NCI-H345 (cell line): Measurements from ENCODE around the gene RINL.

Experiments
- DNase-seq: peaks from one replicate; lab custom pipeline; 2025; lab: John Stamatoyannopoulos, UW

The RINL gene

DNA sequence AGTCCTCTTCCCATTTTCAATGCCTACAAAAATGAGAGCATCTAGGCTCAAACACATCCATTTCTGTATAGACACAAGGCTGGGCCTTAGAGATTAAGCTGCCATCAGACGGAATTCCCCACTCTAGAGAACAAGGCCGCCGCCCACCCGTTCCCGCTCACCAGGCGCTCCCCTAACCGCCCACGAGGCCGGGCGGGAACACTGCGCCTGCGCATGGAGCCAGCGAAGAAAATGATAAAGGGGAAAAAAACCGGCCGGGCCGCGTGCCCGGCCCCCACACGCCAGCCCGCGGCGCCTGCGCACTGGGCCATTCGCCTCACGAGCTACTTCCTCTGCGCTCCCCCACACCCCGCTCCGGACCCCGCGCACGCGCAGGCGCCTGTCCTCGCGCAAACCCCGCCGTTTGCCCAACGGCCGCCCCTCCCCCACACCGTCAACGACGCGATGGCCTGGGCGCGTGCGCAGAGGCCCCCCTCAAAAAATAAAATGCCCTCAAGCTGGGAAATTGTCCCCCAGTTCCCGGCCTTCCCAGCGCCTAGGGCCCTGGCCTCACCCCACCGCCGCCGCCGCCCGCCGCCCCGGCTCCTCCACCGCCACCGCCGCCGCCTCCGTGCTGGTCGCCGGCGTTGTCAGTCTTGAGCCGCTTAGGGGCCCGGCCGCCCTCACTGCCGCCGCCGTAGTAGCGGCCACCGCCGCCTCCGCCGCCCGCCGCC lies 28.8 kb downstream of the RINL start:
- peak; percentile 100 for DNase-seq

DNA sequence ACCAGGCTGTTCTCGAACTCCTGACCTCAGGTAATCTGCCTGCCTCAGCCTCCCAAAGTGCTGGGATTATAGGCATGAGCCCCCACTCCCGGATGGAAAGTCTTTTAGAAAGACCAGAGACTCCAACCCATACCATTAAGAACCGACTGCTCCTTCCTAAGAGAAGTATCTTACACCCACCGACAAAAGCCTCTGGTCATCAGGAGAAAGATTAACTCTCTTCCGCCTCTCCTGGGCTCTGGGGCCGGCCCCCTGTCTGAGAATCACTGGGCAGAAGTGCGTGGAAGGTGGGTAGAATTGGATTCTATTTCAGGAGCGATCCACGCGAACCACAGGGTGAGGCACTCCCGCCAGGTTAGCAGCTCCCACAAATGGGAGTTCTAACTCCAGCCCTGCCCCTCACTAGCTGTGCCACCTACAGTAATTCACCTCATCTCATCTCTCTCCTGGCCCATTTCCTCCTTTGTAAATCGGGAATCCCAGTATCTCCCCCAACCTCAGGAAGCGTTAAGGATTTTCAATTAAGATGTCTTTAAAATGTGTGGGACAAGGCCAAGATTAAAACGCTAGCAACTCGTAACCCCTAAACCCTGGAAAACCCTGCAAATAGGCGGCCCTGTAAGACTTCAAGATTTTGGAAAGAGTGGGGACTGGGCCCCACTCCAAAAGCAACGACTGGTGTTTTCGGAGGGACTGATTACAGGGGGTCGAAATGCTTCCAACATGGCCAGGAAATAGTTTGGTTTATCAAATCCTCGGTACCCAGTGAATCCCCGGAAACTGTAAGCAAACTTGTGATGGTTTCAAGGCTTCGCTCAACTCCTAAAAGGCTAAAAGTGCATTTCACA lies 29.6 kb downstream of the RINL start:
- DNase-seq = no peak

DNA sequence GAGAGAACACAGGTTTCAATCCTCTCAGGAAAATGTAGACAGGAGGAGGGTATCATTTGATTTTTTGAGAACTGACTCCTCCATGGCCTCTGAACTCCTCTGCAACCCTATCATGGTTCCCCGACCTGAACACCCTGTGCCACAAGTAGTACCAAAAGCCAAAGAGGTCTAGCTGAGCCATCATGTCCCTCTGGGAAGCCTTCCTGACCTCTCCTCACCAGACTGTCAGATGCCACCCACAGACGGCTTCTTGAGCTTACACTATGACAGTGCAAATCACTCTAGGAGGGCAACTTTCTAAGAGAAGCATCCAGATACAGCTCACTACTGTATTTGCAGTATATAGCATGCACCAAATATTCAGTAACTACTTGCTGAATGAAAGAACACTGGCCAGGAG lies 32.0 kb downstream of the RINL start:
- no peak for DNase-seq

DNA sequence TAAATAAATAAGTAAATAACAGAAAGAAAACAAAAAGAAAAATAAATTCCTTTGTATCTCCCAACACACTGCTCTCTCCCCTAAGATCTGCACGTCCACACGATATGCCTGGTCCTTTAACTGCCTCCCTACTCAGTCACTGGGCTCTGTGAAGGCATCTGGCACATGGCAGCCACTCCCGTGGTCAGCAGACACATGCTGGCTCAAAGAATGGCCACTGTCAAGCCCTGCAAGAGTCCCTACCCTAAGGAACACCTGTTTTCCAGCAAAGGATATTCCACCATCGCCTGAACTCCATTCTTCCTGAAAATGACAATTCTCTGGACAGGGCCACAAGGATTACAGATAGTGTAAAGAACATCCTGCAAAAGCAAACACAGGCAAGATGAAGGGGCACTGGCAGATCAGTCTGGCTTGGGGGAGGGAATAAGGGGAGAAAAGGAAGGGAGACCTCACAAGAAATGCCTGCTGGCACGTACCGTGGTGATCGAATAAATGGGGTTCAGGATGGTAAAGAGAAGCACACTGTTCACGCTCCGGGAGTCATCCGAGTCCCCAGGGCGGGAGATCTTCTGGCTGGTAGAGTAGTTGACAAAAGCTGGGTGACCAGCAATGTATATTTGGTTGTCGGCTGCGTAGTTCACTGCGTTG lies 32.6 kb downstream of the RINL start:
- DNase-seq = no peak

DNA sequence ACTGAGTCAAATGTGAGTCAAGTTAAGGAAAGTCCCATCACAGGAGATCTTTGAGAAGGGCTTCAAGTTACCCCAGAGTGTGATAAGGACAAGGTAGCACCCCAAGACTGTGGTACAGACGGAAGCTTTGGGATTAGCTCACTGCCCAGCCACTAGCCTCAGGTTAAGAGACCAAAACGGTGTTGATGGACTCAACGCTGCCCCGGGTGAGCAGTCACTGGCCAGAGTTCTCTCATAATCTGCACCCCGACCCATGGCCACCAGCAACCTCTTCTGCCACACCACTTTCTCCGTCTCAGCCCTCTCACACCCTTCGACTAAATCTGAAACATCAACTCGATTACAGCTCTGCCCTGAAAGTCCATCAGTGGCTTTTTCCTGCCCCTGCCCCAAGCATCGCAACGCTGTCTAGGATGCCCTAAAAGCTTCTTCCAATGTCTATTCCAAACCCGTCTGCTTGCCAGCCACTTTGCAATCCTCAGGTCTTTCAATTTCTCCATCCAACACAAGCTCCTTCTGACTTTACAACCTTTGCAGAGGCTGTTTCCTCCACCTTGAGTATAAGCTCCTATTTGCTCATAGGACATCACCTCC lies 33.9 kb downstream of the RINL start:
- no peak for DNase-seq

DNA sequence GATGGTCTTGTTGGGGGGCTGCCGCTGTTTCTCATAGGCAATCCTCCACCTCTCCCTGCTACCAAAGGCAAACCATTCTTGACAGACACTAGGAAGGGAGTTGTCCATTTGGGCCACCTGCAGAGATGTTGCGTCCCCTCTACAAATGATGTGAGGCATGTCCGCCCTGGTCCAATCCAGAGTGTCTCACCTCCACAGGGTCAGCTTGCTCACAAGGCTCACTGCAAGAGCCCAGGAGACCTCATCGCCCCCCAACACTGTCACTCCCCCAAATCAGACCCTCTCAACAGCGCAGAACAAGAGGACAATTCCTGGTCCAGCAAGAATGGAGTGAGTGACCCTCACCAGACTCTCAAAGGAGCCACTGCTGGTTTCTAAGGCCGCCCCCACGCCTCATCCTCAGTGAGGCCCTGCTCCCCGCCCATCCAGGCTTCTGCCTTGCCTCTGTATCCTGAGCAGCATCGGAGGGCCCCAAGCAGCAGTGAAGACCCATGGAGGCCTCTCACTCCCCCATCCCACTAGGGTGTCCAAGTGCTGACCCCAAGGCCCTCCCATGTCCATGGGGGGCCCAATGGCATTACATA lies 34.8 kb downstream of the RINL start:
- DNase-seq = no peak

DNA sequence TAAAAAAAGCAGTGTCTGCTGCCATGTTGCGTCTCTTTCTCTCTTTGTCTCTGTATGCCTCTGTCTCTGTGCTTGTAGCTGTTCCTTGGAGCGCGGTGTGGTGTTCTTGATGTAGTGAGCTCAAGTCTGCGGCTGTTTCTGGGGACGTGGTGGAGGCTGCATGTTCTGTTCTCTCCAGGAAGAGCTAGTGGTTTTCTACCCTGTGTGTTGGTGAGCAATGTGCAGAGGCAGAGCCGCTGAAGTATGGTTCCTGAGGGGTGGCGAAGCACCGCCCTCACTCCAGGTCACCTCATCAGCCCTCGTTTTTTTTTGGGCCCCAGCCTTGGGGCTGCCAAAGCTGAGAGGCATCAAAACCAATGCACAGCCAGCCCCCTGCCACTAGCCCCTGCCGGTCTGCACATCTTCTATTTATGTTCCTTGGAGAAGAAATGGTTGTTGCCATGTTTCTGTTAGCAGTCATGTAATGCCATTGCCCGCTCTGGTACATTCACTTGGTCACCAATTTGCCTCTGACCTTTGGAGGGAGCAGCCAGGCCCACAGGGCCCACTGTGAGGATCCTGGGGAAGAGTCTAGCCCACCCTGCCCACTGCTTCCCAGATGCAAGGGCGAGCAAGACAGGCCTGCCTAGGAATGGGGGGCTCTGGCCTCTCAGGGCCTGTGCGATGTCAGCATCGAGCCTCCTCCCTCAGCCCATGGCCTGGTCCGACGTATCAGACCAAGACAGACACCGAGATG lies 35.5 kb downstream of the RINL start:
- DNase-seq = no peak

DNA sequence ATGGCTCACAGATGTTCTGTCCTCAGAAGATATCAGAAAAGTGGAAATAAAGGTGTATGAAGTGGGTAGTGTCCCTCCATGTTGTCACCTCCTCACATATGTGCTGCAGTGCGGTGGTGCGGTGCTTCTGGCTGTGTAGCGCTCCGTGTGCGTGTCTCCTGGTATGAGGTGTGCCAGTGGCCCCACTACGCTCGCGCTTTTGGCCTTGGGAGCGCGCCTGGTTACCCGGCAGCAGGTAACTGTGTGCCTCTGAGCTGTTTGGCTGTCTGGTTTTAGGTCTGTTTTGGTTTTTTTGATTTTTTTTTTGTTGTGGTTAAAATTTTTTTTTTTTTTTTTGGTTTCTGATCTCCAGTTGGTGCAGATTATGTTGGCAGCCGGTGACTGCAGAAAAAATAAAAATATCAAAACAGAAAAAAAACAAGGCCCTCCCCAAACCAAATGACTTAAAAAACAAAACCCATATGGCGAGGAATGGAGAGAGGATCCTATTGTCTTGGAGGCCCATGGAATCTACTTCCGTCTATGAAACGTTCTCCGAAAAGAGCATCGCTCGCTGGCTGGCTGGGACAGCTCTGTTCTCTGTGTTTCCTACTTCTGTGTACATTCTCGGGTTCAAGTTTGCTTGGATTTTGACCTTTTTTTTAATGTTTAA lies 36.2 kb downstream of the RINL start:
- no peak for DNase-seq

DNA sequence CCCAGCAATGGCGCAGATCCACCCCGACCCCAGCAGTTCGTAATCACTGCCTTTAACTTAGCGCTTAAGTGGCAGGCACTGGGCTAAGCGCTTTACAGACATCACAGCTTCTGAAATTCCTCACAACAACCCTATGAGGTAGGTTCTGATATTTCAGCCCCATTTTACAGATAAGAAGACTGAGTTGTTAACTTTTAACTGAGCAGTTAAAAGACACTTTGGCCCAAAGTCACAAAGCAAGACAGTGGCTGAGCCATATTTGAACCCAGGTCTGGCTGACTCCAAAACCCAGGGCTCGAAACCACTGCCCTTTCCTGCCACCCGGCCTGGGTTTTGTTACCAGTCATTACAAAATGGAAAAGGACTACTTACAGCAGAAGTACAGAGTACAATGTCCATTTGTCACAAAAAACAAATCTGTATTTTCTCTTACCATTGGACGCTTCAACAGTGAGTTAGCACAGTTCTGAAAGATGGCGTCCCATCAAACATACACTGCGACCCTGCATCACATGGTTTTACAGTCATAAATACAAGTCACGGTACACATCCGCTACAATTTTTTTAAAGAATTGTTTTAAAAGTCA lies 36.8 kb downstream of the RINL start:
- DNase-seq = no peak

DNA sequence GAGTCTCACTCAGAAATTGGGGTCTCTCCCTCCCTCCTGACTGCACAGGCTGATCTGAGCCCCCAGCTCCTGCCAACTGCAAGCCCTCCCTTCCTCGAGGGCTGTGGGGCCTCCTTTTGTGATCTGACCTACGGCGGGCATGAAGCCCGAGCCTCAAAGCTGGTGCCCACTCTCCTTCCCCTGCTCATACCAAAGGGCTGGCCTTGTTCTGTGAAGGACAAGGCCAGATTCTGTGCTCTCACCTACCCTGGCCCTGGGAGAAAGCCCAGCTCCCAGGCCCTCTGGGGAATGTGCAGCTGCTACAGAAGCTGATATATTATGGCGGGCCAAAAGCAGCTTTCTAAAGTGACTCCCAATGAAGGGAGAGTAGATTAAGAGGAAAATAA lies 37.5 kb downstream of the RINL start:
- no peak for DNase-seq

DNA sequence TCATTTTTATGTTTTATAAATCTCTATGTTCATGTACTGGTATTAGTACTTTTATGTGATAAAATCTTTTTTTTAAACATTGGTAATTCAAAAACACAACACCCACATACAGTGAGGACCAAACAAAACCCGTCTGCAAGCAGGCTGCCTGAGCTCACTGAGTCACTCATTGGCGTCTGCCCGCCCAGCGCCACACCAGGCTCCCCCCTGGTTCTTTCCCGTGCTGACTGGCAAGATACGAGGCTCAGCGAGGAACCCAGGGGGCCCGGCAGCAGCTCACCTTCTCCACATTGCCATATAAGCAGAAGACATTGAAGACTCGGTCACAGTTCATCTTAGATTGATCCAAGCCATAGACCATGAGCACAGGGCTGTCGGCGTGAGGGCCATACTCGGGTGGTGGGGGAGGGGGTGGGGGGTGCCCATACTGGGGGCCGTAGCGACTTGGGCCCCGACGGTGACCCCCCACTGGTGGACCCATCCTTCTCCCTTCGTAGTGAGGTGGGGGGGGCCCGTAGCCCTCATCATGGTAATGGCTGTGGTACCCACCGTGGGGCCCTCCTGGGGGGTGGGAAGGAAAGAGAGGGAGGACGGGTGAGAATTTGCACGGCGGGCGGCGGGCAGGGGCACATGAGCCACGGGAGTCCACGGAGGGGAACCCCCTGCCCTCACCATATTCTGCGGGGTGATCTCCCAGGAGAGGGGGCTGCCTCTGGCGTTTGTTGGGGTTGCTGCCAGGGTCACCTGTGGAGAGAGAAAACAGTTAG lies 38.1 kb downstream of the RINL start:
- no peak for DNase-seq

DNA sequence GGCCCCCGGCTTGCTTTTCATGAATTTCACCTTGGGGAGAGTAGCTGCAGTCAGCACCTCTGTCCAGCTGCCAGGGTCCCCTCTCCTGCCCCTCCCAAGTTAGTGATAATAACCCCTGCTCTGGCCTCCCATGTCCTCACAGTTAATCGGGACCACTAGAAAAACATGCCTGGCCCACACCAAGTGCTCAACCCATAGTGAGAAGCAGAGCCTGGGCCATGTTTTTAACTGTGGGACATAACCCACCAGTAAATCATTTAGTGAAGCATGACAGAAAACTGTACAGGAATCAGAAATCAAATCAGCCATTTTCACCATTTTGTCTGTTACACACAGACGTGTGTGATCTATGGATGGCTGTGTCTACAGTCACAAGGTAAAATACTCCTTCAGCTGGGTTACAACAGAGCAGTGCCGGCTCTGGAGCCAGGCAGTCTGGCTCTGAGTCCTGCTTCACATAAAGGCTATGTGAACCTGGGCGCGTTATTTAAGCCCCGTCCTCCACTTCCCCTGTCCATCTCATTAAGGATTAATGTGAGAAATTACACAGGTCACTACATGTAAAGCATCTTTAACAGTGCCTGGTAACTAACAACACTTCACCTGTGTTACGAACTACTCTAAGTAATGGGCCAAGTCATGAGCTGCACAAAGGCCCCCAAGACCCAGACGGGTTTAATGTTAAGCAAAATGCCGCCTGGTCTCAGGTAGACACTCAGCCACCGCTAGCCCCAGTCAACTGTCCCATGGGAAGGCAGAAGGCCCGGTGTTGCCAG lies 38.9 kb downstream of the RINL start:
- DNase-seq = no peak

DNA sequence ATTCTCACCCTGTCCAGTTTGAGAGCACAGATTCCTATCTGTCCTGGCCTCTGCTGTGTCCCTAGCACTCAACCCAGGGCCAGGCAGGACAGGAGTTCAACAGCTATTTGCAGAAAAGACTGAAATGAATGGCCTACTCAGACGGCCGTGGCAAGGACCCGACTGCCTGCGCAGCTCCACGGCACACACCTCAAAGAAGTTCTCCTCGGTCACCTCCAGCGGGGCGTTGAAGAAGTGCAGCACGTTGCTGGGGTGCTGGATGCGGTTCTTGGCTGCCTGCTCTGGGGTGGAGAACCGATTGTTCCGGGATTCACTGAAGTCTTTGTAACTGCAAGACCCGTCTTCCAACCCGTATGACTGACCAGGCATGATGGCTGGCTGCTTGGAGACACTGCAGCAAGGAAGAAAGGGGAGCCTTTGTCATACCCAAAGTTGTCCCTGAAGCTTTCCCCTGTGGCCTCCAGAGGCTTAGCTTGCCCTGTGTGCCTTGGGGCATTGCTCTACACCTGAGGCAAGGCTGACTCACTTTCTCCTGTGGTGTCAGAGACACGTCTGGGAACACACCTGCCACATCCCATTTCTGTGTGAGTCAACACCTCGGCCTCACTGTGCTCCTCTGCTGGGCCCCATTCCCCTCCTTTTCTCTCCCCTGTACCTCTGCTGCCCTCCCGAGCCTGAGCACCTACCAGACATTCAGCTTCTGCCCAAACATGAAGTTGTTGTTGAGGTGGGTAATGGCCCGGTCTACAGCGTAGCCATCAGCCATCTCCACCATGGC lies 39.7 kb downstream of the RINL start:
- no peak for DNase-seq

DNA sequence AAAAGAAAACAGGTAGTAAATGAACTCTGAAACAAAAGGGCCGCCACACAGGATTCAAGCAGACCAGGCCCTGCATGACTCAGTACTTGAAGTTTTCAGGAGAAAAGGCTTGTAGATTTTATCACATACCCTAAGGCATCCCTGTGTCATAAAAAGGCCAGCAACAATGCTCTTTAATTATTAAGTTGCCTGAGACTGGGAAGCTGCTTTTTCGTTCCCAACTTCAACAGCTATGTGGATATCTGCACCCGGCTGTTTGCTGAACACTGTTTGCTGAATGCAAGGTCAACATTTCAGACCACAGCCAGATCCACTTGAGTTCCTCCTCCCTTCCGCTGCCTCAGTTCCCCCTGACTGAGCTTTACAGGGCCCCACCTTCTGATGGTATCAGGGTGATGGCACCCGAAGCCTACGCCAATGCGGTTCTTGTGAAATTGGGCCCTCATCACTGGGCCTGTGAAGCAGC lies 40.4 kb downstream of the RINL start:
- no peak for DNase-seq

DNA sequence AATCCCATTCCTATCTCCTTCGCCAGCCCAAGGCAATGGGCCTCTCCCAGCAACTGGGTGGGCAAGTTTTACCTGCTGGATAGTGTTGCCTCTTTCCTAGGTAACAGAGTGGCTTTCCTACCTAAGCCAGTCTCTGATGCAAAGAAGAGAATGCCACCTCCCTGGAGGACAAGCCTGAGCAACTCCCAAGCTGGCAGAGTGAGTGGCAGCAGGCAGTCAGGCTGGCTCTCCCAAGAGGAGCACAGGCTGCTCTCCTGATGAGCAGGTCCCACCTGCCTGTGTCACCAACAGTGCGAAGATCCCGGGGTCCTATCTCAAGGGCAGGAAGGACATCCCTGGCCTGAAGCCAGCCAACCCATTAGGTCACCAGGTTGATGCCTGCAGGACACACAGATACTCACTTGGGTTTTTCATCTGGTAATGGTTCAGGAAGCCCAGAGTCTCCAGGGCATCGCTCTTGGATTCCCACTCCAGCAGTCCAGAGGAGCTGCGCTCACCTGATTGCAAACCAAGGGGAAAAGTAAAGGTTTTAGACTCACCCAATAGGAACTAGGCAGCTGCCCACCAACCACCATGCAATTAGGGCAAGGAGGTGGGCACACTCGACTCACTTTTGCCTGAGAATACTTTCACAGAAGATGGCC lies 41.0 kb downstream of the RINL start:
- DNase-seq = no peak

DNA sequence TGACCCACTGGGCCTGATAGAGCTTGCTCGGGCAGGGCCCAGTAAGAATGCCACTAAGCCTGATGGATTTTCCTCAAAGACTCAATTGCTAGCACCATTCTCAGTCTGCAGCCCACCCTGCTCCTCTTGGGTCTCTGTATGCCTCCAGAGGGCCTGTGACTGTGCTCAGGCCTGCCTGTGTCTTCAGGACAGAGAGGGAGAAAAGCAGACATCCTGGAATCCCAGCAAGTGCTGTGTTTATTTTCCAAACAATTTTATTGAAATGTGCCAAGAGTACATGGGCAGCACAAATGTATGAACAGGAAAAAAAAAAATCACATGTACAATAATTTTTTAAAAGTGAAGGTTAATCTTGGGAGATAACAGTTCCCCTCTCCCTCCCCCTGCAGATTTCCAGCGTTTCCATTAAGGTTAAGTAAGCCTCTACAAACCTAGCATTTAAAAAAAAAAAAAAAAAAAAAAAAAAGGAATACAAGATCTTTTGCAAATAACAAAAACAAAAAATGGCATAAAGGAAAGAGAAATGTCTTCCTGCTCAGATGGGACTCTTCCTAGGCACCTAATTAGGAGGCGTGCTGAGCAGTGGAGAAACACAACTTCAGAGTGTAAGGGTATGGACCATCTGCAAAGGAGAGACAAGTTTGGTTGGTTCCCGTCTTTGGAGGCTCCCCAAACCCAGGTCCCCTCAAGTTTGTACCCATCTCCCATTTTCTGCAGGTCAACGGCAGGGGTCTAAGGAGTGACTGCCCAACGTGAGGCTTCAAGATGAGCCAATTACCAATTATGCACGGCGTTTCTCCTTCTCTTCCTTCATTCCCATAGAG lies 41.7 kb downstream of the RINL start:
- no peak for DNase-seq

DNA sequence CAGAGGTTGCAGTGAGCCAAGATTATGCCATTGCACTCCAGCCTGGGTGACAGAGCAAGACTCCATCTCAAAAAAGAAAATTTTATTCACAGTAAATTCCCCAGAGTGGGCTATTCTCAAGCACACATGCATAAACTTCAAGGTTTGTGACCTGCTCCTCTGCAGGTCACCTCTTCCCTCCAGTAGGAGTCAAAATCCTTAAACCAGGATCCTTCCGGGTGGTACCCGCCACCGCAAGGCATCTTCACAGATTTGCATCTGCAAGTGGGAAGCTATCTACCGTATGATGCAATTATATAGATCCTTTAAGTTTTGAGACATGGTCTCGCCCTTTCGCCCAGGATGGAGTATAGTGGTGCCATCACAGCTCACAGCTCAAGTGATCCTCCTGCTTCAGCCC lies 43.5 kb downstream of the RINL start:
- DNase-seq = no peak
